Fibroblast of lung (primary cell): ENCODE results near the gene RAB35.

Experiments used
- CTCF ChIP-seq, 2 donors: IDR thresholded peaks in 1 of 2; conservative IDR thresholded peaks in 1 of 2; 1 replicate in 1 of 2; 2 replicates in 1 of 2; pipeline ENCODE4 v1.5.1; 2011 to 2012; ENCODE audit warnings: low read length in 2 of 2, control low read depth in 1 of 2, inconsistent platforms in 1 of 2, low read depth in 1 of 2, mild to moderate bottlenecking in 1 of 2
- EZH2 ChIP-seq: IDR thresholded peaks from 2 replicates; pipeline ENCODE4 v1.5.1; 2012; ENCODE audit warnings: low read length, control low read depth, mild to moderate bottlenecking; ENCODE audit errors: missing control alignments

DNA sequence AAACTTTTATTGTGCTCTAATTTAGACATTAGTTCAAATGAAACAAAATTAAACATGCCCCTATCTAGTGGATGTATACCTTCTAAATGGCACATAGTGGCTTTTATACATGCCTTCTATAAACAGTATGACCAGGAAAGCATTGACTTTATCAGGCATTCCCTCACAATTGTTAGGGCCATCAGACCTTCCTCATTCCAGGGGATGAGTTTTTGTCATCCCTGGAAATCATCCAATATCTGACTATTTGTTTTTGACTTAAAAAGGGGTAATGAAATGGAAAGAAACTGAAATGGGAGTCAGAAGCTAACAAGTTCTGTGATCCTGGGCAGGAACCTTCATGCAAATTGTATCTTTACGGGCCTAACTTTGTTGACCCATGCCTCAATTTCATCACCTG is 69.5 kb downstream of the RAB35 start:
- TF ChIP-seq CTCF (conservative IDR thresholded peaks at IDR 0.05 in 1 of 2, IDR thresholded peaks at IDR 0.05 in 1 of 2; ENCODE audit: low read depth in 1 of 2, low read length in 2 of 2): no peak
- TF ChIP-seq EZH2: no peak
